MV-4-11 (cell line): Measurements from ENCODE around the gene GPR108.
"Not testable (repeated sequence)": the region's sequence is repeated elsewhere in the genome, so short reads cannot be mapped to it uniquely, and the experiment has no call there.

Source experiments
- DNase-seq: peaks from one replicate; lab custom pipeline; 2025; lab: John Stamatoyannopoulos, UW

GPR108 gene

GRCh38 chr19:6761053-6761676 lies 23.8 kb upstream of the GPR108 start:
- peak; percentile 46 for DNase-seq

- no peak for DNase-seq
These were observed 23.2 kb upstream of the GPR108 start for GRCh38 chr19:6760606-6761005.

- DNase-seq = no peak
These were observed 17.5 kb upstream of the GPR108 start for GRCh38 chr19:6754653-6755463.

- no peak for DNase-seq
These were observed 16.8 kb upstream of the GPR108 start for GRCh38 chr19:6754136-6754535.

GRCh38 chr19:6753178-6754031 lies 16.0 kb upstream of the GPR108 start:
- peak; percentile 94 for DNase-seq

- DNase-seq = no peak
These were observed 15.1 kb upstream of the GPR108 start for GRCh38 chr19:6752256-6753177.

GRCh38 chr19:6751189-6751588 lies 13.8 kb upstream of the GPR108 start:
- DNase-seq = no peak

- no peak for DNase-seq
These were observed 12.7 kb upstream of the GPR108 start for GRCh38 chr19:6750062-6750461.

- DNase-seq = not testable (repeated sequence)
These were observed 11.2 kb upstream of the GPR108 start for GRCh38 chr19:6748543-6748942.

GRCh38 chr19:6745965-6746364 lies 8.6 kb upstream of the GPR108 start:
- DNase-seq = no peak

- DNase-seq = no peak
These were observed 7.3 kb upstream of the GPR108 start for GRCh38 chr19:6744381-6745301.

GRCh38 chr19:6743714-6744380 lies 6.5 kb upstream of the GPR108 start:
- DNase-seq = no peak

- DNase-seq = no peak
These were observed 5.7 kb upstream of the GPR108 start for GRCh38 chr19:6743066-6743465.

GRCh38 chr19:6740589-6741343 lies 3.4 kb upstream of the GPR108 start:
- DNase-seq = peak; percentile 49

- DNase-seq = no peak
These were observed 2.7 kb upstream of the GPR108 start for GRCh38 chr19:6739883-6740588.

- DNase-seq = peak; percentile 79
These were observed 2.1 kb upstream of the GPR108 start, which contains the start of gene TRIP10 for GRCh38 chr19:6739390-6739882. Gene TRIP10, plus strand, starts transcription at chr19:6739680. Its CDS starts 82 bp downstream, at chr19:6739762.

GRCh38 chr19:6738787-6739389 lies 1.5 kb upstream of the GPR108 start:
- no peak for DNase-seq
